Measurements from ENCODE around the gene PTPRN2. TPM values are rescaled to one million over a fixed set of nuclear protein-coding genes. Genes with fewer than 3 reads are reported as not detected.

PTPRN2 gene
- total RNA-seq, 2 experiments from 2014 or later, result 4.7 to 4.8 TPM

DNA sequence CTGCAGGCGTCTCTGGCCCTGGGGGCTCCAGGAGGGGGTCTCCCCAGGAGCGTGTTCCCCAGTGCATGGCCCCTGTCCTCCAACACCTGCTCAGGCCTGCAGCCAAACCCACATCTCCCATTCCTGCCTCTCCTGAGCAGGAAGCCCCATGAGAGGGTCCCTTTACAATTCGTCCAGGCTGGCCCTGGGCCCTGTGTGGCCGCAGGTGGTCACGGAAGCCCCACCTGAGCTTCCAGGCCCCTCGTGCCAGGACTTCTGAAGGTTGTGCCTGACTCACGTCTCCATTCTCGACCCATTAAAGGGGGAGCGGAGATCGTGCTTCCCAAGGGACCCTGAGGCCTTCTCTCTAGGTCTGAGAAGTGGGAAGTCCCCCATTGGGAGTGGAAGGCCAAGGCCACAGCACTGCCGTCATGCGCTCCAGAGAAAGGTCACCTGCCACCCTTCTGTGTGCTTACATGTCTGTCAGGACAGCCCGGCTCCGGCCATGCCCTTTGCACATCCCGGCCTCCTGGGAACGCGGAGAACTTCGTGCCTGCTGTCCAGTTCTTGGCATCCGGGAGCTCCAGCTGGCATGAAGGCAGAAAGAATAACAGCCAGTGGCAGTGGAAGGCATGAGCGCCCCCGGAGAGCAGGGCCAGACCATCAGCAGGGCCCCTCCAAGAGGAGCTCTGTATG, 868.5 kb downstream of the PTPRN2 start:
- ChIA-PET CTCF (no interaction called here), POLR2A (no interaction called here)
- Mint-ChIP-seq H3K4me1 (no peaks in the 10 kb centered on the region), H3K4me3 (no peak overlapping the region), H3K27ac (no peak overlapping the region), H3K36me3 (ENCODE audit: low read depth) (no peaks in the 10 kb centered on the region), H3K9me3 (no peaks in the 10 kb centered on the region), H3K27me3 (no peaks in the 10 kb centered on the region)
- DNase-seq, result no peak

DNA sequence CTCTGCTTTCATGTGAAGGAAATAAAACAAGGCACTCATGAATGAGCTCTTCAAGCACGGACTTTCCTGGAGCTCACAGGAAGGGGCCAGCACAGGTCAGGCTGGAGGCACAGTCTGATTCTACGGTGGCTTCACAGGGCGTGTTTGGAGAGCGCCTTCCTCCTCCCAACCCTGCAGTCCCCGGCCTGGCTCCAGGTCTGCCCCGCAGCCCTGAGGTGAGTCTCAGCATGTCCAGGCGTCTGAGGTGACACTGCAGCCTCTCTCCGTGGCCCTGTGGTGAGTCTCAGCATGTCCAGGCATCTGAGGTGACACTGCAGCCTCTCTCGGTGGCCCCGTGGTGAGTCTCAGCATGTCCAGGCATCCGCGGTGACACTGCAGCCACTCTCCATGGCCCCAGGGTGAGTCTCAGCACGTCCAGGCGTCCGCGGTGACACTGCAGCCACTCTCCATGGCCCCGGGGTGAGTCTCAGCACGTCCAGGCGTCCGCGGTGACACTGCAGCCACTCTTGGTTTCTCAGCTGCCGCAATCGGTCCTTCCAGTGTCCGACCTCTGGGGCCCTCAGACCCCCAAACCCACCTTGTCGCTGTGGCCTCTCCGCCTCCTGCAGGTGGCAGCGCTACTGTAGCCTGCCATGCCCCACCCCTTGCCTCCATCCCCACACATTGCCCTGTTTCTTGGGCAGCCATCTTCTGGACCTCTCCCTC, 869.2 kb downstream of the PTPRN2 start:
- no peaks in the 10 kb centered on the region for H3K27me3 Mint-ChIP-seq
- H3K4me3 Mint-ChIP-seq, result no peak overlapping the region
- H3K36me3 Mint-ChIP-seq (ENCODE audit: low read depth), result no peaks in the 10 kb centered on the region
- H3K4me1 Mint-ChIP-seq, result no peaks in the 10 kb centered on the region
- no peaks in the 10 kb centered on the region for H3K9me3 Mint-ChIP-seq
- DNase-seq, result no peak
- ChIA-PET POLR2A (no interaction called here), CTCF (no interaction called here)
- H3K27ac Mint-ChIP-seq, result no peak overlapping the region

DNA sequence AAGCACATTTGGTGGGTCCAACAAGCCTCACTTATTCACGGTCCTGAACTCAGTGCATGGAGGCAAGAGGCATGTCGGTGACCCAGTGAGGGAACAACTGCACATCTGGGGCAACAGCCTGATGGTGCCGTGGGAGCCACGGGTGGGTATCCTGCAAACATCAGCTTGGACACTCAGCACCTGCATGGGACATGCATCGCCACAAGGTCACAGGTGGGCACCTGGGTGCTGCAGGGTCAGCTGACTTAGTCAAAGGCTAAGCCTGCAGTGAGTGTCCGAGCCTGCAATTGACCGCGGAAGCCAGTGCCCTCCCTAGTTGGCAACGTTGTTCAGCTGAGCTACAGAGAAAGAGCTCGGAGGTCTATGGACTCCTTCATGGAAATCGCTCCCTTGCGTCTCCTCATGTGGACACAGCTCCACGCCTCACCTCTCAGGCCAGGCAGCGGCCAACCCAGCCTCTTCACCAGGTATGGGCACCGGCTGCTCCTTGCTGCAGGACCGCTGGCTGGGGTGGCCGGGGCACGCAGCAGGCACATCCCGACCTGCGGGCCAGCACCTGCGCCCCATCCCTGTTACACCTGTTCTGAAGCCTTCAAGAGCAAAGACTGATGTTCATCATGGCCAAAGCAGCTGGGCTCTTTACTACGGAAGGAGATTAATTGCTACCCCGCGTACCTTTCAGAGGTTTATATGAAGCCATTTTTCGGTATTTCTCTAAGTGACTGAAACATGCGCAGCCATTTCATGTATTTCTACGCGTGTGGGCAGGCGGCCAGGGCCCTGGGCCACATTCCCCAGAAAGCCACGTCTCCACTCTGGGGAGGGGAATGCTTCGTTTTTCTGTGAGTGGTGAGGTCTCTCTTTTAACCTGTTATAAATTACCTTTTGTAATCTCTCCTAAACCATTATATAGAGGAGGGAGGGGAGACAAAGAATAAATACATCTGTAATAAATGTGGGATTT, 870.1 kb downstream of the PTPRN2 start:
- Mint-ChIP-seq H3K4me1 (no peaks in the 10 kb centered on the region), H3K4me3 (no peak overlapping the region), H3K27ac (no peak overlapping the region), H3K27me3 (no peaks in the 10 kb centered on the region), H3K36me3 (ENCODE audit: low read depth) (no peaks in the 10 kb centered on the region), H3K9me3 (no peaks in the 10 kb centered on the region)
- ChIA-PET CTCF (no interaction called here), POLR2A (no interaction called here)
- no peak for DNase-seq

DNA sequence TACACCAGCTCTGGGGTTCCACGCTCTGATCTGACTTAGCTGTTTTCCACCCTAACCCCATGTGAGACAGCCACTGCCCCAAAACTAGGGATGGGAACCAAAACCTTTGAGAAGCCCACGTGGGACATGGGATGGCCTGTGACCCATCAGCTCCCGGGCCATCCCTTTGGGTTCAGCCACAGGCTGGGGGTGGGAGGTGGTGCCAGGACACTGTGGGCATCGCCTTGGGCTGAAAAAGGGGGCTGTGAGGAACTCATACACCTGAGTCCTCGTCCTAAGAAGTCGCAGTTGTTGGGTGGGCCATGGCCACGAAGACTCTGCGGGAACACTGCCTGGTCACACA, 871.7 kb downstream of the PTPRN2 start:
- ChIA-PET CTCF (no interaction called here), POLR2A (no interaction called here)
- Mint-ChIP-seq H3K9me3 (no peaks in the 10 kb centered on the region), H3K27me3 (no peaks in the 10 kb centered on the region), H3K4me3 (no peak overlapping the region), H3K27ac (no peak overlapping the region), H3K4me1 (no peaks in the 10 kb centered on the region), H3K36me3 (ENCODE audit: low read depth) (no peaks in the 10 kb centered on the region)
- no peak for DNase-seq

- no peaks in the 10 kb centered on the region for H3K4me1 Mint-ChIP-seq
- H3K9me3 Mint-ChIP-seq, result no peaks in the 10 kb centered on the region
- ChIA-PET CTCF (no interaction called here), POLR2A (no interaction called here)
- no peak overlapping the region for H3K27ac Mint-ChIP-seq
- no peaks in the 10 kb centered on the region for H3K36me3 Mint-ChIP-seq (ENCODE audit: low read depth)
- DNase-seq, result no peak
- H3K27me3 Mint-ChIP-seq, result no peaks in the 10 kb centered on the region
- H3K4me3 Mint-ChIP-seq, result no peak overlapping the region
Measured at GRCh38 chr7:157715071-157715937, 872.3 kb downstream of the PTPRN2 start.

- no peaks in the 10 kb centered on the region for H3K4me1 Mint-ChIP-seq
- H3K9me3 Mint-ChIP-seq, result no peaks in the 10 kb centered on the region
- no peak for DNase-seq
- H3K27ac Mint-ChIP-seq, result no peak overlapping the region
- ChIA-PET CTCF (no interaction called here), POLR2A (no interaction called here)
- no peaks in the 10 kb centered on the region for H3K36me3 Mint-ChIP-seq (ENCODE audit: low read depth)
- no peak overlapping the region for H3K4me3 Mint-ChIP-seq
- H3K27me3 Mint-ChIP-seq, result no peaks in the 10 kb centered on the region
Measured at GRCh38 chr7:157714166-157715070, 873.2 kb downstream of the PTPRN2 start.

GRCh38 chr7:157713591-157713990, 874.0 kb downstream of the PTPRN2 start:
- Mint-ChIP-seq H3K36me3 (ENCODE audit: low read depth) (no peaks in the 10 kb centered on the region), H3K4me3 (no peak overlapping the region), H3K9me3 (no peaks in the 10 kb centered on the region), H3K4me1 (no peaks in the 10 kb centered on the region), H3K27ac (no peak overlapping the region), H3K27me3 (no peaks in the 10 kb centered on the region)
- CTCF ChIA-PET, result no interaction called here
- no peak for DNase-seq
- POLR2A ChIA-PET, result no interaction called here

GRCh38 chr7:157712666-157713235, 874.9 kb downstream of the PTPRN2 start:
- Mint-ChIP-seq H3K27me3 (no peaks in the 10 kb centered on the region), H3K4me1 (no peaks in the 10 kb centered on the region), H3K4me3 (no peak overlapping the region), H3K9me3 (no peaks in the 10 kb centered on the region), H3K36me3 (ENCODE audit: low read depth) (no peaks in the 10 kb centered on the region), H3K27ac (no peak overlapping the region)
- ChIA-PET CTCF (no interaction called here), POLR2A (no interaction called here)
- DNase-seq, result no peak

DNA sequence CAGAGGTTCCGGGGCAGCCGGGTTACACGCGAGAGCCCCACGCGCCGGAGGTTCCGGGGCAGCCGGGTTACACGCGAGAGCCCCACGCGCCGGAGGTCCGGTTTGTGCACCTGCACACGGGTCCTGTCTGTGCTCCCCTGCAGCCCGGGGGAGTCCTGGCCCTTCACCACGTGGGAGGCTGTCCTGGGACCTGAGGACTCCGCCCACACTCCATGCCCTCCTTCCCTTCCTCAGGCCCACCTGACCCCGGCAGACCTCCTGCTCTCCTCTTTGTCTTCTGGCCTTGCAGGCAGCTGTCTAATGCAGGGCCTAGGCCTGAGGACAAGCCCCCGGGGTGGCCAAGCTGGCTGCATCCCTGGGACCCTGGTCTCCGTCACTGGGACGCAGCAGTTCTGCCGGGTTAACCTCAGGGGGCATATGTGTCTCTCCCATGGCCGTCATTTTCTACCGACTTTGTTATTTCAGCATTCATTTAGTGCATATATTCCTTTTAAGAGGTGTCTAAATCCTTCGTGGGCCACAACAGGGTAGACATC, 876.2 kb downstream of the PTPRN2 start:
- Mint-ChIP-seq H3K27me3 (peaks cover 2% of the 10 kb centered on the region), H3K4me1 (no peaks in the 10 kb centered on the region), H3K36me3 (ENCODE audit: low read depth) (no peaks in the 10 kb centered on the region), H3K4me3 (no peak overlapping the region), H3K9me3 (no peaks in the 10 kb centered on the region), H3K27ac (no peak overlapping the region)
- ChIA-PET CTCF (no interaction called here), POLR2A (no interaction called here)
- DNase-seq, result no peak

DNA sequence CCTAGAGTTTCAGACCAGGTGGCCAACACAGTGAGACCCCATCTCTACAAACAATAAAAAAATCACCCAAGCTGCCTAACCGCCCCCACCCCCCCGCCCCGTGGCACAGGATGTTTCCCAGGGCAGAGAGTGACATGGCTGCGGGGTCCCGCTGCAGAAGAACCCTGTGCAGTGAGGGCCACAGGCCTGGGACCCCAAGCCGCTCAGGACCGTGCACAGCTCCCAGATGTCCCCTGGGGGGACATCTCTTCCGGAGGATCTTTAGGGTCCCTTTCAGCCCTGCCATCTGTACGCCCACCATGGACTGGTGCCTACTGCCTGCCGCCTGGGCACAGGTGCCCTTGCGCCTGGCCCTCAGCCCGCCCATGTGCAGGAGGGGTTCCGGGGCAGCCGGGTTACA, 877.2 kb downstream of the PTPRN2 start:
- Mint-ChIP-seq H3K27me3 (peaks cover 2% of the 10 kb centered on the region), H3K4me3 (no peak overlapping the region), H3K36me3 (ENCODE audit: low read depth) (no peaks in the 10 kb centered on the region), H3K9me3 (no peaks in the 10 kb centered on the region), H3K4me1 (no peaks in the 10 kb centered on the region), H3K27ac (no peak overlapping the region)
- ChIA-PET CTCF (no interaction called here), POLR2A (interaction anchor here (1.1 kb wide), 1 partner anchor 13 kb away, joined by 3 read pairs; no protein-coding TSS in a partner anchor)
- no peak for DNase-seq

DNA sequence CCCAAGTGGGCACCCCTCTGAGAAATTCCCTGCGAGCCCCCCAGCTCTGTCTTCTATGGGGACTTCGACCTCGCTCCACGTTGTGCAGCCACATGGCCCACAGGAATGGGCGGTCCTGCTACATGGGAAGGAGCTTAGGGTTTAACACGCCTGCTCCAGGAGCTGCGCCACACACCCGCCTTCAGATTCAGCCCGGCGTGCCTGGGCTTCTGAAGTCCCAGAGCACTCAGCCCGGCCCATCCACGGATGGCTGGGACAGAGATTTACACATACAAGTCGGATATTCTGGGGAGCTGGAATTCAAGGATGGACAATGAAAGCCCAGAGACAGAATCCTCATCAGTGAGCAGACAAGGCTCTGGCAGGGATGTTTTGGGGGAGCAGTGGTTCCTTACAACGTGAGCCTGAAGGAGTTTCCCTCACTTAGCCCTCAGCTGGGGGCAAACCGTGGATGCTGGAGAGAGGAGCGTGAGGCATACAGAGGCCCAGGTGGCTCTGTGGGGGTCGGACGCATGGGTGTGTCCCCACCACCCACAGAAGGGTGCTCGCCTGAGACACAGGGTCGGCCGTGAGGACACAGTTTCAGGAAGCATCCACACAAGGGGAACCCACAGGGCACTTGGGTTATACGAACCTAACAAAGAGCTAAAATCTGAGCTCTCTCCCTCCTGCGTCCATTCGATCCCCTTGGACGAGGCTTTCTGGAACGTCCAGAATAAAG, 877.9 kb downstream of the PTPRN2 start:
- ChIA-PET POLR2A (interaction anchor here (1.1 kb wide), 1 partner anchor 13 kb away, joined by 3 read pairs; no protein-coding TSS in a partner anchor), CTCF (no interaction called here)
- Mint-ChIP-seq H3K4me1 (no peaks in the 10 kb centered on the region), H3K9me3 (no peaks in the 10 kb centered on the region), H3K4me3 (no peak overlapping the region), H3K27ac (no peak overlapping the region), H3K36me3 (ENCODE audit: low read depth) (no peaks in the 10 kb centered on the region), H3K27me3 (peaks cover 2% of the 10 kb centered on the region)
- no peak for DNase-seq
